Body of pancreas (tissue), 4 donors: ENCODE results near the gene ZNF888. TPM values are rescaled to one million over a fixed set of nuclear protein-coding genes. Genes with fewer than 3 reads are reported as not detected.
A peak's percentile ranks its signal among the peaks of the same experiment; 100 is the strongest.

ENCODE experiments used
- ATAC-seq: fragments of 150-250 bp; one replicate; pipeline ENCODE4 v1.9.1; 2016
- DNase-seq, 4 donors: peaks; one replicate each; pipeline ENCODE4 v3.0.0-alpha.2; 2019
- H3K27ac ChIP-seq, 4 donors: fragments of 200-600 bp; sonication (generic); 1 replicate in 3 of 4; 2 replicates in 1 of 4; pipeline versions ENCODE4 v1.5.1 to v1.6.1; 2016 to 2019; ENCODE audit warnings: mild to moderate bottlenecking in 1 of 4, mixed read lengths in 1 of 4, moderate library complexity in 1 of 4
- H3K27me3 ChIP-seq, 2 donors: fragments of 200-600 bp; sonication (generic); one replicate each; pipeline ENCODE4 v1.6.0; 2016; ENCODE audit warnings: mild to moderate bottlenecking in 1 of 2
- H3K36me3 ChIP-seq, 2 donors: fragments of 200-600 bp; sonication (generic); replicated peaks in 1 of 2; 2 replicates each; pipeline ENCODE4 v1.5.1; 2016; ENCODE audit warnings: low read depth in 2 of 2; ENCODE audit not compliant: insufficient read depth in 1 of 2
- H3K4me1 ChIP-seq: fragments of 200-600 bp; sonication (generic); one replicate; pipeline ENCODE4 v1.6.0; 2016
- H3K4me3 ChIP-seq, 2 donors: fragments of 200-600 bp; sonication (generic); 1 replicate in 1 of 2; 2 replicates in 1 of 2; pipeline ENCODE4 v1.5.1; 2016 to 2019
- H3K9me3 ChIP-seq, 3 donors: fragments of 200-600 bp; sonication (generic); 1 replicate in 2 of 3; 2 replicates in 1 of 3; pipeline ENCODE4 v1.5.1; 2016
- POLR2A ChIP-seq, 3 donors: fragments of 450-650 bp; IDR thresholded peaks; one replicate each; pipeline ENCODE4 v1.6.1; 2016; ENCODE audit warnings: antibody characterized with exemption in 3 of 3, mild to moderate bottlenecking in 2 of 3
- WGBS, 2 donors: methylation state at CpG; one replicate each; pipeline ENCODE4 v1.1.5; 2017; 5-methylcytosine and 5-hydroxymethylcytosine counted together
- intact Hi-C: fragments of 100-400 bp; cut with DNase I; formaldehyde crosslinking; loops from one replicate; pipeline ENCODE4 v1.15.1; 2023
- total RNA-seq, 2 donors: library from RNA; depleted of rRNA; stranded (reverse); fragments of >200 nt; gene quantifications; one replicate each; pipeline ENCODE4 v1.1.0, GENCODE V29; 2016
- TF ChIP-seq, protein P1 (sequence below), 7 experiments: fragments of 450-650 bp in 4 of 7; fragments of 200-600 bp in 3 of 7; sonication (generic) in 3 of 7; IDR thresholded peaks; one replicate each; pipeline ENCODE4 v1.5.1; 2016 to 2019; ENCODE audit warnings: antibody characterized with exemption in 7 of 7

The ZNF888 gene
- total RNA-seq, 2 donors from 2014 or later = 6.3 to 6.7 TPM

DNA sequence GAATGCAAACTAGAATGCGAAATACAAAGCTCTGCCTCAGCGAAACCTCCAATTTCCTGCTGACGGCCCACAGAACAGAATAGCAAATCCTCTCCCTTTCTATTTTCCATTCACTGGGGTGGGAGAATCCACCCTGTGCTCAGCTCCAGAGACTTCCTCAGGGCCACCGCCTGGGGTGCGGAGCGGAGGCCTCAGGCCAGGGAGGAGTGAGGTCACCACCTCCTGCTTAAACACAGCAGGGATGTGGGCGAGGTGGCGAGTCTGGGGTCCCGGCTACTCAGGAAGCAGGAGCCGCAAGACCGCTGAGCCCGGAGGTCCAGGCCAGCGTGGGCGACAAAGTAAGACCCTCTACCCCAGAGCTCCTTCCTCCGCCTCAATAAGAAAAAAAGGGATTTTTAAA is 25.1 kb downstream of the ZNF888 start:
- intact Hi-C loops = no loop called here
- no peak for ATAC-seq

DNA sequence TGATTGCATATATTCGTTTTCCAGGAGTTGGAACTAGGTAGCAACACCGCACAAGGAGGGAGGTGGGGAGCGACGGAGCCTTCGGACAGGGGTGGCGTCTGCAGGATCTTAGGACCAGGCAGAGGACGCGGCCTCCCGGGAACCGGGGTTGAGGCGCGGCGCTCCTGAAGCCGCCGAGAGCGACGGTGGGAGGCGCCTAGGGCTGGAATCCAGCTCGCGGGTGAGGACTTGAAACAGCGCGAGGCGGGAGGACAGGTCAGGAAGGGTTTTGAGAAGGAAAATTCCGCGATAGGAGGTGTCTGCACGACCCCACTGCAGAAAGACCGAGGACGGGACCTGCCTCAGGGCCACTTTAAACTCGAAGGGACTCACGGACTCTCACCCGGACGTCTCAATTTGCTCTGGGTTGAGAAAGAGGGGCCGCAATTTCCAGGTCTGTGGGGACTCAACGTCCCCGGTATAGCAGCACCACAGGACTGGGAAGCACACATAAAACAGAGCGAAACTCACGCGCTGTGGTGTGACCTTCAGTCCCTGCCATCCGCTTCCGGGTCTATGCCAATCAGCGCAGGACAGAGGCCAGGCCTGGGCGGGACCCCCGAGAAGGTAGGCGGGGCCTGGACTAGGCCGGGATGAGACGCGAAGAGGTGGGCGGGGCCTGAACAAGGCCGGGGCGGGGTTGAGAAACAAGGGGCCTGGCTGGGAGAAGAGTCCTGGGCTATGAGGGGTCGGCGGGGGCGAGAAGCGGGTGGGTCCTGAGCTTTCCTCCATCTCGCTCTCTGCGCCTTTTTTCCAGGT is 25.9 kb downstream of the ZNF888 start, which contains the start of gene ZNF320:
Gene ZNF320 (minus strand): TSS at position 498 of the 798 bp plus-strand sequence. CDS start 7,380 bp downstream, outside the sequence.
- intact Hi-C loops = no loop called here

More for the DNA sequence above, 25.1 kb downstream of the ZNF888 start:
- DNase-seq = peak in 1 of 4 donors; percentile 3
- Histone ChIP-seq H3K4me3 (no peak overlapping the region), H3K36me3 (no peaks in the 10 kb centered on the region), H3K27ac (peak overlapping the region; percentile 71 to 91 (median 86)), H3K27me3 (no peaks in the 10 kb centered on the region), H3K9me3 (no peaks in the 10 kb centered on the region), H3K4me1 (peaks cover 22% of the 10 kb centered on the region)
- TF ChIP-seq POLR2A (IDR thresholded peaks at IDR 0.05) = no peak
- TF ChIP-seq, protein P1, sequence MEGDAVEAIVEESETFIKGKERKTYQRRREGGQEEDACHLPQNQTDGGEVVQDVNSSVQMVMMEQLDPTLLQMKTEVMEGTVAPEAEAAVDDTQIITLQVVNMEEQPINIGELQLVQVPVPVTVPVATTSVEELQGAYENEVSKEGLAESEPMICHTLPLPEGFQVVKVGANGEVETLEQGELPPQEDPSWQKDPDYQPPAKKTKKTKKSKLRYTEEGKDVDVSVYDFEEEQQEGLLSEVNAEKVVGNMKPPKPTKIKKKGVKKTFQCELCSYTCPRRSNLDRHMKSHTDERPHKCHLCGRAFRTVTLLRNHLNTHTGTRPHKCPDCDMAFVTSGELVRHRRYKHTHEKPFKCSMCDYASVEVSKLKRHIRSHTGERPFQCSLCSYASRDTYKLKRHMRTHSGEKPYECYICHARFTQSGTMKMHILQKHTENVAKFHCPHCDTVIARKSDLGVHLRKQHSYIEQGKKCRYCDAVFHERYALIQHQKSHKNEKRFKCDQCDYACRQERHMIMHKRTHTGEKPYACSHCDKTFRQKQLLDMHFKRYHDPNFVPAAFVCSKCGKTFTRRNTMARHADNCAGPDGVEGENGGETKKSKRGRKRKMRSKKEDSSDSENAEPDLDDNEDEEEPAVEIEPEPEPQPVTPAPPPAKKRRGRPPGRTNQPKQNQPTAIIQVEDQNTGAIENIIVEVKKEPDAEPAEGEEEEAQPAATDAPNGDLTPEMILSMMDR (IDR thresholded peaks at IDR 0.05) = no peak
- 79 to 88% methylated on average over 11 to 15 of the region's 15 CpGs for WGBS, 2 donors

GRCh38 chr19:52896431-52897137 is 26.6 kb downstream of the ZNF888 start:
- 39 to 54% methylated on average over 19 to 24 of the region's 24 CpGs for WGBS, 2 donors
- Histone ChIP-seq H3K27me3 (no peaks in the 10 kb centered on the region), H3K27ac (peak overlapping the region; percentile 71 to 91 (median 86)), H3K4me1 (peaks cover 22% of the 10 kb centered on the region), H3K4me3 (peak overlapping the region; percentile 23 to 55), H3K9me3 (no peaks in the 10 kb centered on the region), H3K36me3 (no peaks in the 10 kb centered on the region)
- ATAC-seq (peak; percentile 24), DNase-seq (peak; percentile 31 to 61 (median 43))
- intact Hi-C loops = no loop called here
- no peak for TF ChIP-seq POLR2A (IDR thresholded peaks at IDR 0.05)
- TF ChIP-seq, protein P1 (IDR thresholded peaks at IDR 0.05) = no peak

More for the DNA sequence above, 25.9 kb downstream of the ZNF888 start, which contains the start of gene ZNF320:
- TF ChIP-seq, protein P1 (IDR thresholded peaks at IDR 0.05) = no peak
- peak; percentile 27 to 87 (median 84) for TF ChIP-seq POLR2A (IDR thresholded peaks at IDR 0.05)
- Histone ChIP-seq H3K4me3 (peak within 1 kb of the TSS; percentile 23 to 55), H3K27ac (peak within 1 kb of the TSS; percentile 71 to 91 (median 86)), H3K36me3 (no peaks in the 10 kb centered on the region), H3K4me1 (peaks cover 22% of the 10 kb centered on the region), H3K9me3 (no peaks in the 10 kb centered on the region), H3K27me3 (no peaks in the 10 kb centered on the region)
- 1% methylated on average over 22 to 56 of the region's 56 CpGs for WGBS, 2 donors
- ATAC-seq (peak; percentile 98), DNase-seq (peak; percentile 94 to 97 (median 96))

DNA sequence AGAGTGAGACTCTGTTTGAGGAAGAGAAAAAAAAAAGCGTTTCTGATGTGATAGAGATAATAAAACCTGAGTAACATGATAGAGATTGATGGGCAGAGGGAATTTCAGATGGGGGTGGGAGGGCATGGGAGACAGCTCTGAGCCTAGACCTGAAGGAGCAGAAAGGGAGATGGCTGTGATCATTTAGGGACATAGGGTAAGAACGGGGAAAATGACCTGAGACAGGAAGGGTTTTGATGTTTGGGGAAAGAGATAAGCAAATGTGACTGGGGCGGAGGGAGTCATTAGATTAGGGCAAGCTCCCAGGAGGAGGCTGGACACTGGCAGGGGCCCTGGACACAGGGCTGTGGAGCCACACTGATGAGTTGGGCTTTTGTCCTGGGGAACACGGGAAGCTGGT is 31.9 kb downstream of the ZNF888 start:
- no peaks in the 10 kb centered on the region for H3K27me3 ChIP-seq
- peaks cover 4% of the 10 kb centered on the region for H3K4me1 ChIP-seq
- H3K9me3 ChIP-seq = no peaks in the 10 kb centered on the region
- DNase-seq (no peak), ATAC-seq (no peak)
- WGBS, 2 donors = 61 to 66% methylated on average over 4 of the region's 4 CpGs
- H3K36me3 ChIP-seq = peaks cover 0 to 9% of the 10 kb centered on the region in 2 donors
- no peak overlapping the region for H3K27ac ChIP-seq
- no peak overlapping the region for H3K4me3 ChIP-seq
- no peak for TF ChIP-seq POLR2A (IDR thresholded peaks at IDR 0.05)
- TF ChIP-seq, protein P1 (IDR thresholded peaks at IDR 0.05) = no peak
- intact Hi-C loops = no loop called here
